ENCODE data around the gene OLA1. TPM values are rescaled to one million over a fixed set of nuclear protein-coding genes. Genes with fewer than 3 reads are reported as not detected.

The OLA1 gene
- total and polyA plus RNA-seq, 2 of the 13 experiments (the other 11 are each of a cell fraction or from before 2014, with no cell fraction given): 153 to 241 TPM

DNA sequence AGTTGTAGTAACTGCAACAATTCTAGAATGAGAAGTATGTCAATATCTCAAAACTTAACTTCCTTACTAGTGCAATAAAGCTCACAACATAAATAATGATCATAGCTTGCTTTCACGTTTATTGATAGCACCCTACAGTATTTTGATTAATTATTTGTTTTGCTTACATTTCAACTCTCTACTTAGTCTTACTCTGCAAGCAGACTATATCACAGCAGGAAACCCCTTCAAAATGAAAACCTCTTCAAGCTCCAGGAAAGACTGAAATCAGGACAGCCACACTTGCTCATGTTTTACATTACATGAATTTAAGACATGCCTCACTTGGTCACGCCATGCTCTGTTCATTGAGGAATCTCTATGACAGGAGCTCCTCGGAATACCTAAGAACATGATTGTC is 3.3 kb downstream of the OLA1 start (continued):
- TF ChIP-seq, protein P1, sequence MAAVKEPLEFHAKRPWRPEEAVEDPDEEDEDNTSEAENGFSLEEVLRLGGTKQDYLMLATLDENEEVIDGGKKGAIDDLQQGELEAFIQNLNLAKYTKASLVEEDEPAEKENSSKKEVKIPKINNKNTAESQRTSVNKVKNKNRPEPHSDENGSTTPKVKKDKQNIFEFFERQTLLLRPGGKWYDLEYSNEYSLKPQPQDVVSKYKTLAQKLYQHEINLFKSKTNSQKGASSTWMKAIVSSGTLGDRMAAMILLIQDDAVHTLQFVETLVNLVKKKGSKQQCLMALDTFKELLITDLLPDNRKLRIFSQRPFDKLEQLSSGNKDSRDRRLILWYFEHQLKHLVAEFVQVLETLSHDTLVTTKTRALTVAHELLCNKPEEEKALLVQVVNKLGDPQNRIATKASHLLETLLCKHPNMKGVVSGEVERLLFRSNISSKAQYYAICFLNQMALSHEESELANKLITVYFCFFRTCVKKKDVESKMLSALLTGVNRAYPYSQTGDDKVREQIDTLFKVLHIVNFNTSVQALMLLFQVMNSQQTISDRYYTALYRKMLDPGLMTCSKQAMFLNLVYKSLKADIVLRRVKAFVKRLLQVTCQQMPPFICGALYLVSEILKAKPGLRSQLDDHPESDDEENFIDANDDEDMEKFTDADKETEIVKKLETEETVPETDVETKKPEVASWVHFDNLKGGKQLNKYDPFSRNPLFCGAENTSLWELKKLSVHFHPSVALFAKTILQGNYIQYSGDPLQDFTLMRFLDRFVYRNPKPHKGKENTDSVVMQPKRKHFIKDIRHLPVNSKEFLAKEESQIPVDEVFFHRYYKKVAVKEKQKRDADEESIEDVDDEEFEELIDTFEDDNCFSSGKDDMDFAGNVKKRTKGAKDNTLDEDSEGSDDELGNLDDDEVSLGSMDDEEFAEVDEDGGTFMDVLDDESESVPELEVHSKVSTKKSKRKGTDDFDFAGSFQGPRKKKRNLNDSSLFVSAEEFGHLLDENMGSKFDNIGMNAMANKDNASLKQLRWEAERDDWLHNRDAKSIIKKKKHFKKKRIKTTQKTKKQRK (IDR thresholded peaks at IDR 0.05; ENCODE audit: low read length): no peak
- TF ChIP-seq CBFB (CRISPR knock-in tag; IDR thresholded peaks at IDR 0.05): no peak

DNA sequence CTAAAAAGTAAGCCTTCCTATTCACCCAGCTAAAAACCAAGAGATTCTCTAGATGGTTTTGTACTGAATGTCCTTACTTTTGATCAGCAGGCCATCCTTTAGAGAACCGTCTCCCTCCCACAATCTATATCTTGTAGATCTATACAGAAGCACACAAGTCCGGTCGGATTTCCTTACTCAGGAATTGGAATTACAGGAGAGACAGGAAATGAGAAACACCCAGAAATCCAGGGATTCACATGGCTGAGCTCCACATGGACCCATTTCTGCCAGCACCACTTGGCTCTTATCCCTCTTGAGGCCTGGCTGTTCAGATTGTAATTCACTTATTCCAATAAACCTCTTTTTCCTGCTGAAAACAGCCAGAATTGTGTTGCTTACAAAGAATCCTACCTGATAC is 4.5 kb downstream of the OLA1 start:
- TF ChIP-seq ZNF564 (CRISPR knock-in tag; IDR thresholded peaks at IDR 0.05) (no peak), MED8 (CRISPR knock-in tag; IDR thresholded peaks at IDR 0.05; ENCODE audit: insufficient replicate concordance) (no peak), BRCA1 (CRISPR knock-in tag; IDR thresholded peaks at IDR 0.05) (no peak), IKZF4 (CRISPR knock-in tag; IDR thresholded peaks at IDR 0.05; ENCODE audit: borderline replicate concordance, low read depth, not compliant biosample characterization) (no peak), GABPA (IDR thresholded peaks at IDR 0.05; ENCODE audit: low read depth, low read length) (no peak), GABPA (CRISPR knock-in tag; IDR thresholded peaks at IDR 0.05; ENCODE audit: low read depth) (no peak), POGZ (CRISPR knock-in tag; IDR thresholded peaks at IDR 0.05) (no peak)
- in situ Hi-C loops (cut with HindIII; ENCODE audit: extremely low pct_ligation_motif_present, low pct_unique_long_range_greater_than_20kb) (no loop called here), intact Hi-C loops (cut with micrococcal nuclease; ENCODE audit: unreplicated experiment) (no loop called here)
- ChIA-PET POLR2A (no interaction called here), CTCF (ENCODE audit: low intra/inter-chr PET ratio, low total read pairs) (no interaction called here)
- FAIRE-seq: no peak
- Histone ChIP-seq H3K4me3 (replicated peaks in 1 of 3; ENCODE audit: insufficient read depth in 1 of 3, low read depth in 2 of 3, low read length in 3 of 3) (no peak overlapping the region), H4K20me1 (ENCODE audit: insufficient read depth, low read length) (peaks cover 25% of the 10 kb centered on the region), H3K9me3 (ENCODE audit: low read length) (no peaks in the 10 kb centered on the region), H3K36me3 (replicated peaks in 1 of 2; ENCODE audit: control insufficient read depth in 1 of 2, insufficient read depth in 2 of 2, low read length in 2 of 2) (peaks cover 9 to 33% of the 10 kb centered on the region in 2 experiments), H3K4me2 (ENCODE audit: low read depth, low read length) (no peak overlapping the region), H3K4me1 (ENCODE audit: insufficient read depth, low read length) (peaks cover 42% of the 10 kb centered on the region), H3K27me3 (ENCODE audit: control insufficient read depth in 1 of 2, insufficient read depth in 2 of 2, low read length in 2 of 2) (peaks cover 0 to 4% of the 10 kb centered on the region in 2 experiments; a peak in 1 of 5 replicates), H2AFZ (ENCODE audit: low read length) (no peak overlapping the region), H3K9ac (ENCODE audit: insufficient read depth, low read depth, low read length) (no peak overlapping the region), H3K79me2 (ENCODE audit: insufficient read depth, low read length) (peaks cover 89% of the 10 kb centered on the region), H3K27ac (ENCODE audit: extremely low read length, insufficient read depth, low read length) (no peak overlapping the region)
- no peak for ATAC-seq
- no peak for DNase-seq (ENCODE audit: low spot score)
- WGBS (ENCODE audit: low lambda C conversion rate): 87% methylated on average over 3 of the region's 3 CpGs
- no TSS peak for BruUV-seq (replicated peaks)

Data from HepG2 (cell line).